Measurements from ENCODE around the gene LHB. TPM values are rescaled to one million over a fixed set of nuclear protein-coding genes. Genes with fewer than 3 reads are reported as not detected.
"Not testable (repeated sequence)": the region's sequence is repeated elsewhere in the genome, so short reads cannot be mapped to it uniquely, and the experiment has no call there.

The LHB gene
- total RNA-seq, 1 donor from 2014 or later = not detected

- Mint-ChIP-seq H3K36me3 (ENCODE audit: unreplicated experiment) (no peaks in the 10 kb centered on the region), H3K4me1 (ENCODE audit: unreplicated experiment) (peaks cover 18% of the 10 kb centered on the region), H3K27me3 (ENCODE audit: unreplicated experiment) (peaks cover 4% of the 10 kb centered on the region), H3K27ac (ENCODE audit: unreplicated experiment) (no peak overlapping the region), H3K9me3 (ENCODE audit: unreplicated experiment) (no peaks in the 10 kb centered on the region), H3K4me3 (ENCODE audit: unreplicated experiment) (no peak overlapping the region)
- DNase-seq (ENCODE audit: extremely low spot score, unreplicated experiment) = no peak
- TF ChIP-seq, protein P1, sequence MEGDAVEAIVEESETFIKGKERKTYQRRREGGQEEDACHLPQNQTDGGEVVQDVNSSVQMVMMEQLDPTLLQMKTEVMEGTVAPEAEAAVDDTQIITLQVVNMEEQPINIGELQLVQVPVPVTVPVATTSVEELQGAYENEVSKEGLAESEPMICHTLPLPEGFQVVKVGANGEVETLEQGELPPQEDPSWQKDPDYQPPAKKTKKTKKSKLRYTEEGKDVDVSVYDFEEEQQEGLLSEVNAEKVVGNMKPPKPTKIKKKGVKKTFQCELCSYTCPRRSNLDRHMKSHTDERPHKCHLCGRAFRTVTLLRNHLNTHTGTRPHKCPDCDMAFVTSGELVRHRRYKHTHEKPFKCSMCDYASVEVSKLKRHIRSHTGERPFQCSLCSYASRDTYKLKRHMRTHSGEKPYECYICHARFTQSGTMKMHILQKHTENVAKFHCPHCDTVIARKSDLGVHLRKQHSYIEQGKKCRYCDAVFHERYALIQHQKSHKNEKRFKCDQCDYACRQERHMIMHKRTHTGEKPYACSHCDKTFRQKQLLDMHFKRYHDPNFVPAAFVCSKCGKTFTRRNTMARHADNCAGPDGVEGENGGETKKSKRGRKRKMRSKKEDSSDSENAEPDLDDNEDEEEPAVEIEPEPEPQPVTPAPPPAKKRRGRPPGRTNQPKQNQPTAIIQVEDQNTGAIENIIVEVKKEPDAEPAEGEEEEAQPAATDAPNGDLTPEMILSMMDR (IDR thresholded peaks at IDR 0.05) = no peak
Observed at GRCh38 chr19:49022116-49022515, 5.2 kb upstream of the LHB start.

- Mint-ChIP-seq H3K4me3 (ENCODE audit: unreplicated experiment) (no peak overlapping the region), H3K27me3 (ENCODE audit: unreplicated experiment) (peaks cover 4% of the 10 kb centered on the region), H3K4me1 (ENCODE audit: unreplicated experiment) (peaks cover 18% of the 10 kb centered on the region), H3K27ac (ENCODE audit: unreplicated experiment) (peak overlapping the region; percentile 12), H3K36me3 (ENCODE audit: unreplicated experiment) (no peaks in the 10 kb centered on the region), H3K9me3 (ENCODE audit: unreplicated experiment) (no peaks in the 10 kb centered on the region)
- TF ChIP-seq, protein P1 (IDR thresholded peaks at IDR 0.05) = no peak
- no peak for DNase-seq (ENCODE audit: extremely low spot score, unreplicated experiment)
Observed at GRCh38 chr19:49020931-49021895, 4.3 kb upstream of the LHB start.

DNA sequence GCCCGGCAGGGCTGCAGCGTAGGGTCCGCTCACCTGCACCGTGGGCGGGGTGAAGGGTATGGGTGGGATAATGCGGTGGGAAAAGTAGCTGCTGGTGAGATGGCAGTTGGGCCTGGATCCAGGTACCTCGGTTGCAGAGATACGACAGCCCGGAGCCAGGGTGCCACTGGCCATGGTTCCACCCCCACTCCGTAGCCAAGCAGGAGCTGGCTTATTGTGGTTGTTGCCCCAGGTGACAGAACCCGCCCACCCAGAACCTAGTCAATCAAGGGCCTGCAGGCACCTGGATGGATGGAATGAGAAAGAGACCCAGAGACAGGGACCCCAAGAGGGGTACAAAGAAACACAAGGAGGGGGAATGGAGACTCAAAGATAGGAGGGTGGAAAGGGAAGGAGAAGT, 3.5 kb upstream of the LHB start:
- H3K4me1 Mint-ChIP-seq (ENCODE audit: unreplicated experiment) = peaks cover 13% of the 10 kb centered on the region
- no peak overlapping the region for H3K4me3 Mint-ChIP-seq (ENCODE audit: unreplicated experiment)
- peaks cover 6% of the 10 kb centered on the region for H3K36me3 Mint-ChIP-seq (ENCODE audit: unreplicated experiment)
- no peak overlapping the region for H3K27ac Mint-ChIP-seq (ENCODE audit: unreplicated experiment)
- no peak for DNase-seq (ENCODE audit: extremely low spot score, unreplicated experiment)
- TF ChIP-seq, protein P1 (IDR thresholded peaks at IDR 0.05) = no peak
- H3K9me3 Mint-ChIP-seq (ENCODE audit: unreplicated experiment) = no peaks in the 10 kb centered on the region
- peaks cover 4% of the 10 kb centered on the region for H3K27me3 Mint-ChIP-seq (ENCODE audit: unreplicated experiment)

DNA sequence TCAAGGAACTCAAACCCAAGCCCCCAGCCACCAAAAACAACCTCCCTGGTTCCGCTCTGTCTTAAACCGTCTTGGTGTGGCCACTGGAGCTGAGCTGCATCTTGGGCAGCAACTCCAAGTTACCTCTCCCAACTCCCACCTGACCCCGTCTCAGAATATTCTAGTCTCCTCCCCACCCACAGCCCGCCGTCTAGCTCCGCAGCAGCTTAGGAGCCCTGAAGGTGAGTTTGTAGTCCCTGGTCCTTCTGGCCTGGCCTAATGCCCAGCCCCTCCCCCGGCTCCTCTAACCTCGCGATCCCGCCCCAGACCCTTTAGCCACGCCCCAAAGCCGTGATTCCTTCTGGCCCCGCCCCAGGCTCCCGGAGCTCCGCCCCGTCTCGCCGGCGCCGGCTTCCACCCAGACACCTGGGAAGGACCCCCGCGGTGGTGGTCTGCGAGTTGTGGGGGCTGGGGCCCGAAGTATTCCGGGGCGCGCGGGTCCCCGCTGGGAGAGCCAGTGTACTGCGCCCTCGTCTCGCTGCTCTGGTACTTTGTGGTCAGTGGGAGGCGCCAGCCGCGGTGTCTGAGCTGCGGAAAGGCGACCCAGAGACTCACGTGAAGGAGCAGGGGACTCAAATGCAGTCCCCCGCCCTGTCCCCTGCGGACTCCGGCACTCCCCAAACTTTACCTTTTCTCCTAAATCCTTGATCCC, 2.5 kb upstream of the LHB start:
- Mint-ChIP-seq H3K9me3 (ENCODE audit: unreplicated experiment) (no peaks in the 10 kb centered on the region), H3K36me3 (ENCODE audit: unreplicated experiment) (peaks cover 7% of the 10 kb centered on the region), H3K4me1 (ENCODE audit: unreplicated experiment) (peaks cover 13% of the 10 kb centered on the region), H3K4me3 (ENCODE audit: unreplicated experiment) (peak overlapping the region; percentile 29), H3K27ac (ENCODE audit: unreplicated experiment) (no peak overlapping the region), H3K27me3 (ENCODE audit: unreplicated experiment) (peaks cover 4% of the 10 kb centered on the region)
- DNase-seq (ENCODE audit: extremely low spot score, unreplicated experiment) = no peak
- TF ChIP-seq, protein P1 (IDR thresholded peaks at IDR 0.05) = peak; percentile 10

DNA sequence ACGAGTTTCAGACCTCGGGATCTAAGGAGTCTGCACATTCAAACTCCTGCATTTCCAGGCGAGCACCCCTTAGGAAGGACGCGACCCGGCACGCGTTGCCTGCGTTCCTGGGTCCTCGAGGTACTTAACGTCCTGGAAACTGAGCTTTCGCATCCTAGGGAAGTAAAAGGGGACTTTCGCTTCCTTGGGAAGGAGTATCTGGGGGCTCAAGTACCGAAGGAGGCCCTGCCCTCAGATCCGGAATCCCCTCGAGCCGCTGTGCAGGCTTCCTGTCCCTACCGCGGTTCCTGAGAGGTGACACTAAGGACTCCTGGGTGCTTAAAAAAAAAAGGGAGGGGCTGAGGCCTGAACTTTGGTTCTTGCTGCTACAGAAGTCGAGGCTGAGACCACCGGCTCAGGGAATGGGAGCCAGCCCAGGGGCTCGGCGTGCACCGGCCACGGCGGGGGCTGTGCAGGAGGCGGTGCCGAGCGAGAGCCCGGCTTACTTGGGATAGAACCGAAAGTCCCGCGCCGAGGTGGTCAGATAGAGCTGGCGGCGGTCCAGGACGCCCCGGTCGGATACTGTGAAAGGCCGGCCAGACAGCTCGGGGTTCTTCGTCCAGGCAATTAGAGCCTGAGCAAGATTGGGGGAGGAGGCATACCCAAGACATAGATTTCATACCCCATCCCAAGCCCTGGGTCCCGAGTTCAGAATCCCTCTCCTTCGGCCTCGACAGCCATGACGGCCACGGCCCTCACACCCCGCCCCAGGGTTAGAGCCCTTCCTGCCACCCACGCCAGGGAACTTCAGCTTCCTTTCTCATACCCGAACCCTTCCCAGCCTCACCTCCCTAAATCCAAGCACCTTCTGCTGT, 1.7 kb upstream of the LHB start:
- H3K27ac Mint-ChIP-seq (ENCODE audit: unreplicated experiment); H3K9me3 Mint-ChIP-seq (ENCODE audit: unreplicated experiment); H3K27me3 Mint-ChIP-seq (ENCODE audit: unreplicated experiment); DNase-seq (ENCODE audit: extremely low spot score, unreplicated experiment): not testable (repeated sequence)
- Mint-ChIP-seq H3K4me3 (ENCODE audit: unreplicated experiment) (peak overlapping the region; percentile 65), H3K4me1 (ENCODE audit: unreplicated experiment) (peaks cover 13% of the 10 kb centered on the region), H3K36me3 (ENCODE audit: unreplicated experiment) (peaks cover 12% of the 10 kb centered on the region)
